ENCODE measurements around the gene CHMP5.

DNA sequence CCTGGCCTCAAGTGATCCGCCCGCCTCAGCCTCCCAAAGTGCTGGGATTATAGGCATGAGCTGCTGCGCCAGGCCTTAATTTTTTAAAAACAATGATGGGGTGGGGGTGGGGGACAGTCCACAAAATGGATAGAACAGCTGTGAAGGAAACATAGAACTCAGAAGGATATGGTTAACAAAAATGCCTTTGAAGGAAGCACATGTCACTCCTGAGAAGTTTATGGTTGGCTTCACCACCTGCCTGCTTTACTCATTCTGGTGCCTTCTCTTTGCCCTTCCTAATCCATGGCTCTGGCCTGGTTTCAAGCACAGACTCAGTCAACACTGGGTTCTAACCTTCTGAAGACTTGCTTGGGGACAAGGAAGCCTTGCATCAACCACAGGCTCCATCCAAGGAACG, 10.6 kb upstream of the CHMP5 start:
- no peak for TF ChIP-seq POLR2A (IDR thresholded peaks at IDR 0.05)
- TF ChIP-seq, protein P1, sequence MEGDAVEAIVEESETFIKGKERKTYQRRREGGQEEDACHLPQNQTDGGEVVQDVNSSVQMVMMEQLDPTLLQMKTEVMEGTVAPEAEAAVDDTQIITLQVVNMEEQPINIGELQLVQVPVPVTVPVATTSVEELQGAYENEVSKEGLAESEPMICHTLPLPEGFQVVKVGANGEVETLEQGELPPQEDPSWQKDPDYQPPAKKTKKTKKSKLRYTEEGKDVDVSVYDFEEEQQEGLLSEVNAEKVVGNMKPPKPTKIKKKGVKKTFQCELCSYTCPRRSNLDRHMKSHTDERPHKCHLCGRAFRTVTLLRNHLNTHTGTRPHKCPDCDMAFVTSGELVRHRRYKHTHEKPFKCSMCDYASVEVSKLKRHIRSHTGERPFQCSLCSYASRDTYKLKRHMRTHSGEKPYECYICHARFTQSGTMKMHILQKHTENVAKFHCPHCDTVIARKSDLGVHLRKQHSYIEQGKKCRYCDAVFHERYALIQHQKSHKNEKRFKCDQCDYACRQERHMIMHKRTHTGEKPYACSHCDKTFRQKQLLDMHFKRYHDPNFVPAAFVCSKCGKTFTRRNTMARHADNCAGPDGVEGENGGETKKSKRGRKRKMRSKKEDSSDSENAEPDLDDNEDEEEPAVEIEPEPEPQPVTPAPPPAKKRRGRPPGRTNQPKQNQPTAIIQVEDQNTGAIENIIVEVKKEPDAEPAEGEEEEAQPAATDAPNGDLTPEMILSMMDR (IDR thresholded peaks at IDR 0.05): no peak

Measured in suprapubic skin (tissue), 3 donors.